Kidney glomerular epithelial cell (primary cell): ENCODE results near the gene PDE4A.
A peak's percentile ranks its signal among the peaks of the same experiment; 100 is the strongest.
"Not testable (repeated sequence)": the region's sequence is repeated elsewhere in the genome, so short reads cannot be mapped to it uniquely, and the experiment has no call there.

Experiments used
- DNase-seq: peaks from one replicate; lab custom pipeline; 2025; lab: John Stamatoyannopoulos, UW

The PDE4A gene

GRCh38 chr19:10424011-10424637 lies 3.8 kb downstream of the PDE4A start:
- peak; percentile 11 for DNase-seq

GRCh38 chr19:10427169-10427568 lies 6.8 kb downstream of the PDE4A start:
- no peak for DNase-seq

GRCh38 chr19:10428996-10429381 lies 8.7 kb downstream of the PDE4A start:
- DNase-seq, result no peak

GRCh38 chr19:10430505-10431253 lies 10.3 kb downstream of the PDE4A start:
- DNase-seq, result no peak

GRCh38 chr19:10431254-10431942 lies 11.1 kb downstream of the PDE4A start:
- no peak for DNase-seq

- no peak for DNase-seq
Observed at GRCh38 chr19:10431943-10432735, 11.8 kb downstream of the PDE4A start.

GRCh38 chr19:10432736-10433130 lies 12.4 kb downstream of the PDE4A start:
- no peak for DNase-seq

GRCh38 chr19:10433131-10433536 lies 12.8 kb downstream of the PDE4A start:
- no peak for DNase-seq

- DNase-seq, result no peak
Observed at GRCh38 chr19:10439588-10439987, 19.2 kb downstream of the PDE4A start.

- no peak for DNase-seq
Observed at GRCh38 chr19:10442698-10443097, 22.4 kb downstream of the PDE4A start.

GRCh38 chr19:10449037-10449436 lies 28.7 kb downstream of the PDE4A start:
- DNase-seq, result no peak

GRCh38 chr19:10450191-10450852 lies 30.0 kb downstream of the PDE4A start:
- DNase-seq, result no peak

- no peak for DNase-seq
Observed at GRCh38 chr19:10450853-10451609, 30.7 kb downstream of the PDE4A start.

GRCh38 chr19:10452726-10453618 lies 32.6 kb downstream of the PDE4A start:
- DNase-seq, result no peak

- DNase-seq, result no peak
Observed at GRCh38 chr19:10453852-10454251, 33.5 kb downstream of the PDE4A start.

GRCh38 chr19:10454267-10454666 lies 33.9 kb downstream of the PDE4A start:
- DNase-seq, result no peak

GRCh38 chr19:10458733-10459132 lies 38.4 kb downstream of the PDE4A start:
- DNase-seq, result not testable (repeated sequence)

- no peak for DNase-seq
Observed at GRCh38 chr19:10460714-10461046, 40.3 kb downstream of the PDE4A start.

GRCh38 chr19:10461047-10461949 lies 41.0 kb downstream of the PDE4A start:
- peak; percentile 82 for DNase-seq
